ENCODE results near the gene TSPO. TPM values are rescaled to one million over a fixed set of nuclear protein-coding genes. Genes with fewer than 3 reads are reported as not detected.

Gene TSPO
- total RNA-seq, 1 donor from 2014 or later = 124 TPM

GRCh38 chr22:43173976-43174720 lies 22.8 kb downstream of the TSPO start:
- H3K4me2 ChIP-seq (ENCODE audit: low read length) = no peak overlapping the region
- no peak overlapping the region for H3K27ac ChIP-seq (ENCODE audit: low read depth, low read length)
- H3K9ac ChIP-seq (ENCODE audit: low read length) = no peak overlapping the region
- H3K79me2 ChIP-seq (ENCODE audit: insufficient read depth, low read length) = no peaks in the 10 kb centered on the region
- H3K36me3 ChIP-seq (ENCODE audit: insufficient read depth, low read length) = no peaks in the 10 kb centered on the region
- no peaks in the 10 kb centered on the region for H4K20me1 ChIP-seq (ENCODE audit: insufficient read depth, low read length)
- H3K36me3 Mint-ChIP-seq (ENCODE audit: low read depth, unreplicated experiment) = peaks cover 5% of the 10 kb centered on the region
- no peak overlapping the region for H2AFZ ChIP-seq (ENCODE audit: low read depth, low read length)
- no peak for FAIRE-seq
- no peaks in the 10 kb centered on the region for H3K27me3 ChIP-seq (ENCODE audit: insufficient read depth, low read length)
- no peak overlapping the region for H3K4me3 ChIP-seq (ENCODE audit: insufficient read depth, low read depth, low read length)
- H3K9me3 Mint-ChIP-seq (ENCODE audit: unreplicated experiment) = no peaks in the 10 kb centered on the region
- H3K9me3 ChIP-seq (ENCODE audit: insufficient read depth, low read depth, low read length) = no peaks in the 10 kb centered on the region
- no peaks in the 10 kb centered on the region for H3K4me1 Mint-ChIP-seq (ENCODE audit: low read depth, unreplicated experiment)
- TF ChIP-seq, protein P1, sequence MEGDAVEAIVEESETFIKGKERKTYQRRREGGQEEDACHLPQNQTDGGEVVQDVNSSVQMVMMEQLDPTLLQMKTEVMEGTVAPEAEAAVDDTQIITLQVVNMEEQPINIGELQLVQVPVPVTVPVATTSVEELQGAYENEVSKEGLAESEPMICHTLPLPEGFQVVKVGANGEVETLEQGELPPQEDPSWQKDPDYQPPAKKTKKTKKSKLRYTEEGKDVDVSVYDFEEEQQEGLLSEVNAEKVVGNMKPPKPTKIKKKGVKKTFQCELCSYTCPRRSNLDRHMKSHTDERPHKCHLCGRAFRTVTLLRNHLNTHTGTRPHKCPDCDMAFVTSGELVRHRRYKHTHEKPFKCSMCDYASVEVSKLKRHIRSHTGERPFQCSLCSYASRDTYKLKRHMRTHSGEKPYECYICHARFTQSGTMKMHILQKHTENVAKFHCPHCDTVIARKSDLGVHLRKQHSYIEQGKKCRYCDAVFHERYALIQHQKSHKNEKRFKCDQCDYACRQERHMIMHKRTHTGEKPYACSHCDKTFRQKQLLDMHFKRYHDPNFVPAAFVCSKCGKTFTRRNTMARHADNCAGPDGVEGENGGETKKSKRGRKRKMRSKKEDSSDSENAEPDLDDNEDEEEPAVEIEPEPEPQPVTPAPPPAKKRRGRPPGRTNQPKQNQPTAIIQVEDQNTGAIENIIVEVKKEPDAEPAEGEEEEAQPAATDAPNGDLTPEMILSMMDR (IDR thresholded peaks at IDR 0.05; ENCODE audit: insufficient read depth, low read depth, low read length) = no peak
- TF ChIP-seq EZH2 (IDR thresholded peaks at IDR 0.05; ENCODE audit: insufficient read depth, low read length) = no peak
- no peak overlapping the region for H3K27ac Mint-ChIP-seq (ENCODE audit: unreplicated experiment)
- no peaks in the 10 kb centered on the region for H3K4me1 ChIP-seq (ENCODE audit: insufficient read depth, low read length)
- H3K27me3 Mint-ChIP-seq (ENCODE audit: low read depth, unreplicated experiment) = no peaks in the 10 kb centered on the region
- no peak for DNase-seq (ENCODE audit: low read depth)
- no peak overlapping the region for H3K4me3 Mint-ChIP-seq (ENCODE audit: unreplicated experiment)

GRCh38 chr22:43174941-43175531 lies 23.7 kb downstream of the TSPO start:
- H3K27me3 ChIP-seq (ENCODE audit: insufficient read depth, low read length) = no peaks in the 10 kb centered on the region

More at GRCh38 chr22:43174941-43175531, 23.7 kb downstream of the TSPO start:
- Histone ChIP-seq H3K9me3 (ENCODE audit: insufficient read depth, low read depth, low read length) (no peaks in the 10 kb centered on the region), H3K79me2 (ENCODE audit: insufficient read depth, low read length) (no peaks in the 10 kb centered on the region), H2AFZ (ENCODE audit: low read depth, low read length) (no peak overlapping the region), H4K20me1 (ENCODE audit: insufficient read depth, low read length) (peaks cover 3% of the 10 kb centered on the region), H3K27ac (ENCODE audit: low read depth, low read length) (no peak overlapping the region), H3K4me1 (ENCODE audit: insufficient read depth, low read length) (no peaks in the 10 kb centered on the region), H3K9ac (ENCODE audit: low read length) (no peak overlapping the region), H3K4me2 (ENCODE audit: low read length) (no peak overlapping the region), H3K36me3 (ENCODE audit: insufficient read depth, low read length) (no peaks in the 10 kb centered on the region), H3K4me3 (ENCODE audit: insufficient read depth, low read depth, low read length) (no peak overlapping the region)
- Mint-ChIP-seq H3K27me3 (ENCODE audit: low read depth, unreplicated experiment) (no peaks in the 10 kb centered on the region), H3K4me1 (ENCODE audit: low read depth, unreplicated experiment) (no peaks in the 10 kb centered on the region), H3K9me3 (ENCODE audit: unreplicated experiment) (no peaks in the 10 kb centered on the region), H3K36me3 (ENCODE audit: low read depth, unreplicated experiment) (peaks cover 12% of the 10 kb centered on the region), H3K27ac (ENCODE audit: unreplicated experiment) (no peak overlapping the region), H3K4me3 (ENCODE audit: unreplicated experiment) (no peak overlapping the region)
- no peak for DNase-seq (ENCODE audit: low read depth)
- TF ChIP-seq EZH2 (IDR thresholded peaks at IDR 0.05; ENCODE audit: insufficient read depth, low read length) = no peak
- TF ChIP-seq, protein P1 (IDR thresholded peaks at IDR 0.05; ENCODE audit: insufficient read depth, low read depth, low read length) = no peak
- FAIRE-seq = no peak
